Heart left ventricle (tissue), 13 donors: ENCODE measurements around the gene FLYWCH2.

ENCODE experiments used
- POLR2A ChIP-seq, 2 donors: fragments of 450-650 bp; IDR thresholded peaks; one replicate each; pipeline ENCODE4 v1.6.1; 2017; ENCODE audit warnings: antibody characterized with exemption in 2 of 2, mild to moderate bottlenecking in 2 of 2, moderate library complexity in 2 of 2
- TF ChIP-seq, protein P1 (sequence below), 12 donors: fragments of 200-600 bp; sonication (generic) in 4 of 12; IDR thresholded peaks; one replicate each; pipeline versions ENCODE4 v1.5.0 to v1.8.0; 2018 to 2022; ENCODE audit warnings: antibody characterized with exemption in 12 of 12, mild to moderate bottlenecking in 5 of 12
- donor health status: ischemic (EF 13 %, LVEDD 7.1; RV severe dilation, severe dysfunction).
- donor health status: DM: no; HTN: yes; CAD: no.
- donor health status: DM: no; HTN: no; CAD: no.
- donor health status: ischemic (EF 25% LVEDD 6.9; RV normal size, moderate dysfunction).
- donor health status: ischemic (EF 25% LVEDD 5.7; RV mildly dilated, moderate dysfunction).
- donor health status: ischemic (EF 35%, LVEDD 5.7; RV mildly dilated, moderate dysfunction).
- donor health status: nonischemic (EF 11% LVEDD 7.7; RV severe dilation, severe dysfunction).
- donor health status: DM: yes; HTN: yes; CAD: no.
- donor health status: PGD.
- donor health status: ischemic (EF 29% LVEDD 5.4; RV normal size, mild dysfunction).
- donor health status: nonischemic (EF 23%, LVEDD 6.1; RV moderate dilation, normal function).

DNA sequence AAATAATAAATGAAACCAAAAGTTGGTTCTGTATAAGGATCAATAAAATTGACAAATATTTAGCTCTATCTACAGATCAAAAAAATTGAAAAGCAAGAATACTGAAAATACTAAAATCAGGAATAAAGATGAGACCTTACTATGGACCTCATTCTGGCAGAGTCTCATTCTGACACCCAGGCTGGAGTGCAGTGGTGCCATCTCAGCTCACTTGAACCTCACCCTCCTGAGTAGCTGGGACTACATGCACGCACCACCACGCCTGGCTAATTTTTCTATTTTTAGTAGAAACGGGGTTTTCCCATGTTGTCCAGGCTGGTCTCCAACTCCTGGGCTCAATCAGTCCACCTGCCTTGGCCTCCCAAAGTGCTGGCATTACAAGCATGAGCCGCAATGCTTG, 59.0 kb downstream of the FLYWCH2 start:
- TF ChIP-seq, protein P1, sequence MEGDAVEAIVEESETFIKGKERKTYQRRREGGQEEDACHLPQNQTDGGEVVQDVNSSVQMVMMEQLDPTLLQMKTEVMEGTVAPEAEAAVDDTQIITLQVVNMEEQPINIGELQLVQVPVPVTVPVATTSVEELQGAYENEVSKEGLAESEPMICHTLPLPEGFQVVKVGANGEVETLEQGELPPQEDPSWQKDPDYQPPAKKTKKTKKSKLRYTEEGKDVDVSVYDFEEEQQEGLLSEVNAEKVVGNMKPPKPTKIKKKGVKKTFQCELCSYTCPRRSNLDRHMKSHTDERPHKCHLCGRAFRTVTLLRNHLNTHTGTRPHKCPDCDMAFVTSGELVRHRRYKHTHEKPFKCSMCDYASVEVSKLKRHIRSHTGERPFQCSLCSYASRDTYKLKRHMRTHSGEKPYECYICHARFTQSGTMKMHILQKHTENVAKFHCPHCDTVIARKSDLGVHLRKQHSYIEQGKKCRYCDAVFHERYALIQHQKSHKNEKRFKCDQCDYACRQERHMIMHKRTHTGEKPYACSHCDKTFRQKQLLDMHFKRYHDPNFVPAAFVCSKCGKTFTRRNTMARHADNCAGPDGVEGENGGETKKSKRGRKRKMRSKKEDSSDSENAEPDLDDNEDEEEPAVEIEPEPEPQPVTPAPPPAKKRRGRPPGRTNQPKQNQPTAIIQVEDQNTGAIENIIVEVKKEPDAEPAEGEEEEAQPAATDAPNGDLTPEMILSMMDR (IDR thresholded peaks at IDR 0.05): no peak
- no peak for TF ChIP-seq POLR2A (IDR thresholded peaks at IDR 0.05)
